HG02763 (cell line): ENCODE data around the gene PPARGC1A.

Source experiments
- ATAC-seq: cut with Tn5 transposase; IDR thresholded peaks from one replicate; pipeline ENCODE4 v1.9.1; 2021; ENCODE audit warnings: mild to moderate bottlenecking, moderate library complexity; ENCODE audit not compliant: unreplicated experiment

PPARGC1A gene

GRCh38 chr4:23881052-23881501 lies 8.8 kb downstream of the PPARGC1A start:
- no peak for ATAC-seq

- no peak for ATAC-seq
These were observed 10.7 kb downstream of the PPARGC1A start for GRCh38 chr4:23878912-23879732.

- no peak for ATAC-seq
These were observed 11.5 kb downstream of the PPARGC1A start for GRCh38 chr4:23878246-23878891.

- ATAC-seq: no peak
These were observed 12.1 kb downstream of the PPARGC1A start for GRCh38 chr4:23877758-23878229.

GRCh38 chr4:23876418-23877089 lies 13.3 kb downstream of the PPARGC1A start:
- ATAC-seq: no peak

- ATAC-seq: no peak
These were observed 14.5 kb downstream of the PPARGC1A start for GRCh38 chr4:23875317-23875716.

- ATAC-seq: no peak
These were observed 15.3 kb downstream of the PPARGC1A start for GRCh38 chr4:23874536-23874901.

- no peak for ATAC-seq
These were observed 15.9 kb downstream of the PPARGC1A start for GRCh38 chr4:23873717-23874535.

- no peak for ATAC-seq
These were observed 18.4 kb downstream of the PPARGC1A start for GRCh38 chr4:23871426-23871825.

GRCh38 chr4:23866450-23867075 lies 23.3 kb downstream of the PPARGC1A start:
- no peak for ATAC-seq

- no peak for ATAC-seq
These were observed 27.9 kb downstream of the PPARGC1A start for GRCh38 chr4:23861897-23862296.

- no peak for ATAC-seq
These were observed 28.9 kb downstream of the PPARGC1A start for GRCh38 chr4:23860919-23861318.

- no peak for ATAC-seq
These were observed 32.4 kb downstream of the PPARGC1A start for GRCh38 chr4:23857367-23857959.

GRCh38 chr4:23856630-23857029 lies 33.2 kb downstream of the PPARGC1A start:
- no peak for ATAC-seq

GRCh38 chr4:23855912-23856605 lies 33.8 kb downstream of the PPARGC1A start:
- no peak for ATAC-seq

- ATAC-seq: no peak
These were observed 35.7 kb downstream of the PPARGC1A start for GRCh38 chr4:23853986-23854660.

- ATAC-seq: no peak
These were observed 38.4 kb downstream of the PPARGC1A start for GRCh38 chr4:23851464-23851863.

GRCh38 chr4:23847158-23847557 lies 42.7 kb downstream of the PPARGC1A start:
- no peak for ATAC-seq

- ATAC-seq: no peak
These were observed 44.9 kb downstream of the PPARGC1A start for GRCh38 chr4:23844961-23845360.
